Endothelial cell (in vitro differentiated cells): ENCODE measurements around the gene SIL1. TPM values are rescaled to one million over a fixed set of nuclear protein-coding genes. Genes with fewer than 3 reads are reported as not detected.

Experiments used
- DNase-seq: peaks from one replicate; pipeline ENCODE4 v3.0.0; 2021; ENCODE audit warnings: low spot score
- H3K27ac Mint-ChIP-seq: one replicate; pipeline ENCODE4 v1.8.0; 2021; ENCODE audit warnings: mixed read lengths, inconsistent platforms; ENCODE audit not compliant: unreplicated experiment
- H3K27me3 Mint-ChIP-seq: one replicate; pipeline ENCODE4 v1.8.0; 2021; ENCODE audit warnings: mild to moderate bottlenecking, moderate library complexity, mixed read lengths, inconsistent platforms; ENCODE audit not compliant: unreplicated experiment
- H3K36me3 Mint-ChIP-seq: one replicate; pipeline ENCODE4 v1.8.0; 2021; ENCODE audit warnings: mild to moderate bottlenecking, low read depth, mixed read lengths, inconsistent platforms; ENCODE audit not compliant: unreplicated experiment
- H3K4me1 Mint-ChIP-seq: one replicate; pipeline ENCODE4 v1.8.0; 2021; ENCODE audit warnings: mild to moderate bottlenecking, mixed read lengths, inconsistent platforms; ENCODE audit not compliant: unreplicated experiment
- H3K4me3 Mint-ChIP-seq: one replicate; pipeline ENCODE4 v1.8.0; 2021; ENCODE audit warnings: mild to moderate bottlenecking, mixed read lengths, inconsistent platforms; ENCODE audit not compliant: unreplicated experiment
- H3K9me3 Mint-ChIP-seq: one replicate; pipeline ENCODE4 v1.8.0; 2021; ENCODE audit warnings: mixed read lengths, inconsistent platforms; ENCODE audit not compliant: unreplicated experiment
- total RNA-seq: library from RNA; stranded (reverse); fragmentation: NEBNext Ultra II Directional; extraction: Animal tissue kit (Norgen Biotek cat#: 25700); gene quantifications from one replicate; pipeline ENCODE4 v1.2.1, GENCODE V29; 2021; ENCODE audit not compliant: unreplicated experiment
- TF ChIP-seq, protein P1 (sequence below): fragments of 200-600 bp; sonication (generic); IDR thresholded peaks from one replicate; pipeline ENCODE4 v1.5.0; 2021; ENCODE audit warnings: antibody characterized with exemption; ENCODE audit not compliant: unreplicated experiment

SIL1 gene
- total RNA-seq, 1 donor from 2014 or later: 35.6 TPM

DNA sequence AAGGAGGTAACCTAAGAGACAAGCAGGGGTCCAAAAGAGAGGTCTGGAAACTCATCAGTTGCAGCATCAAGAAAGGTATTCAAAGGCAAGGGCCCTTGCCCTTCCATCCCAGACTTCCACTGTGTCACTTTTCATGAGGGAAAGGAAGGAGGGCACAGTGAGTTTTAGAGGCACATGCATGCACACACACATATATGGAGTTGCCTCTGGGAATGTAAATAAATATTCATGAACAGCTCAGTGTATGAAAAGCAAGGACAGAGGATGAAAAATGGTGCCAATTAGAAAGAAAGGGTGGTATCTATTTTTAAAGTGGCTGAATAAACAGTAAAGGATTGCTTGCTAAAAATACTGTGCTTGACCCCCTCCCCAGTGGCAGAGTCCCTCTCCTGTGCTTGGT lies 217.7 kb downstream of the SIL1 start:
- H3K27ac Mint-ChIP-seq: no peak overlapping the region
- peaks cover 5% of the 10 kb centered on the region for H3K36me3 Mint-ChIP-seq
- H3K9me3 Mint-ChIP-seq: no peaks in the 10 kb centered on the region
- no peak for DNase-seq
- peaks cover 8% of the 10 kb centered on the region for H3K27me3 Mint-ChIP-seq
- TF ChIP-seq, protein P1, sequence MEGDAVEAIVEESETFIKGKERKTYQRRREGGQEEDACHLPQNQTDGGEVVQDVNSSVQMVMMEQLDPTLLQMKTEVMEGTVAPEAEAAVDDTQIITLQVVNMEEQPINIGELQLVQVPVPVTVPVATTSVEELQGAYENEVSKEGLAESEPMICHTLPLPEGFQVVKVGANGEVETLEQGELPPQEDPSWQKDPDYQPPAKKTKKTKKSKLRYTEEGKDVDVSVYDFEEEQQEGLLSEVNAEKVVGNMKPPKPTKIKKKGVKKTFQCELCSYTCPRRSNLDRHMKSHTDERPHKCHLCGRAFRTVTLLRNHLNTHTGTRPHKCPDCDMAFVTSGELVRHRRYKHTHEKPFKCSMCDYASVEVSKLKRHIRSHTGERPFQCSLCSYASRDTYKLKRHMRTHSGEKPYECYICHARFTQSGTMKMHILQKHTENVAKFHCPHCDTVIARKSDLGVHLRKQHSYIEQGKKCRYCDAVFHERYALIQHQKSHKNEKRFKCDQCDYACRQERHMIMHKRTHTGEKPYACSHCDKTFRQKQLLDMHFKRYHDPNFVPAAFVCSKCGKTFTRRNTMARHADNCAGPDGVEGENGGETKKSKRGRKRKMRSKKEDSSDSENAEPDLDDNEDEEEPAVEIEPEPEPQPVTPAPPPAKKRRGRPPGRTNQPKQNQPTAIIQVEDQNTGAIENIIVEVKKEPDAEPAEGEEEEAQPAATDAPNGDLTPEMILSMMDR: no peak
- H3K4me1 Mint-ChIP-seq: peaks cover 27% of the 10 kb centered on the region
- H3K4me3 Mint-ChIP-seq: no peak overlapping the region

DNA sequence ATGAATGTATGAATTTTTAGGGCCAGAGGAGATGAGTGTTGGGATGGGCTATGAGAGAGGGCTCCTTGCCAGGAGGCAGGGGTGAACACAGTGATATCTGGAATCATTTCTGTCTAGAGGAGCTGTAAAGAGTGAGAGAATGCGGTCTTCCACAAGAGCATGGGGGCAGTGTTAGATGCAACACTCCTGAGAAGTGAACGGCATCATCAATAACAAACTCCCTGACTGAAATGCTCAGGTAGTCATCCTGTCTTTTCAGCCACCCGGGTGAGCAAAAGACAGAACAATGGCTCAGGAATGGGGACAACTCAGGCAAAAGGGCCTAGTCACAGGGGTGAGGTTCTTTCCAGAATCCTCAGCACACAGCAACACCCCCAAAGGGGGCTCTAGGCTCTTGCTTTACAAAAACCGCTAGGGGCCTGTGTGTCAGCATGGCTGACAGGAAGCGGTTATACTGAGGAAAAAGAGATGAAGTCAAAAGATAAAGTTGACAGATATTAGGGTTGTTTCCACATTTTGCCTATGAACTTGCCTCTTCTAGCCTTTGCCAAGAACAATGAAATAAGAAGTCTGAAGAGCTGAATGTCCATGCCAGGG lies 218.4 kb downstream of the SIL1 start:
- TF ChIP-seq, protein P1: no peak
- Mint-ChIP-seq H3K9me3 (no peaks in the 10 kb centered on the region), H3K4me1 (peaks cover 20% of the 10 kb centered on the region), H3K27me3 (peaks cover 8% of the 10 kb centered on the region), H3K4me3 (no peak overlapping the region), H3K27ac (no peak overlapping the region), H3K36me3 (peaks cover 5% of the 10 kb centered on the region)
- no peak for DNase-seq

DNA sequence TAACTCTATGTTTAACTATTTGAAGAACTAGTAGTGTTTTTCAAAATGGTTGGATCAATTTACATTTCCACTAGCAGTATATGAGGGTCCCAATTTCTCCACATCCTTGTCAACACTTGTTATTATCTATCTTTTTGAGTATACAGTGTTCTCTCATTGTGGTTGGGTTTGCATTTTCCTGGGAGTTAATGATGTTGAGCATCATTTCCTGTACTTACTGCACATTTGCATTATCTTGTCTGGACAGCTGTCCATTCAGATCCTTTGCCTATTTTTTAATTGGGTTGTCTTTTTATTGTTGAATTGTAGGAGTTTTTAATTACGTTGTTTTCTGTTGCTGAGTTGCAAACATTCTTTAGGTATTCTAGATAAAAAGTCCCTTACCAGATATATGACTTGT lies 219.6 kb downstream of the SIL1 start:
- peaks cover 8% of the 10 kb centered on the region for H3K27me3 Mint-ChIP-seq
- H3K36me3 Mint-ChIP-seq: peaks cover 5% of the 10 kb centered on the region
- no peaks in the 10 kb centered on the region for H3K9me3 Mint-ChIP-seq
- DNase-seq: no peak
- H3K27ac Mint-ChIP-seq: no peak overlapping the region
- TF ChIP-seq, protein P1: no peak
- peaks cover 17% of the 10 kb centered on the region for H3K4me1 Mint-ChIP-seq
- no peak overlapping the region for H3K4me3 Mint-ChIP-seq

DNA sequence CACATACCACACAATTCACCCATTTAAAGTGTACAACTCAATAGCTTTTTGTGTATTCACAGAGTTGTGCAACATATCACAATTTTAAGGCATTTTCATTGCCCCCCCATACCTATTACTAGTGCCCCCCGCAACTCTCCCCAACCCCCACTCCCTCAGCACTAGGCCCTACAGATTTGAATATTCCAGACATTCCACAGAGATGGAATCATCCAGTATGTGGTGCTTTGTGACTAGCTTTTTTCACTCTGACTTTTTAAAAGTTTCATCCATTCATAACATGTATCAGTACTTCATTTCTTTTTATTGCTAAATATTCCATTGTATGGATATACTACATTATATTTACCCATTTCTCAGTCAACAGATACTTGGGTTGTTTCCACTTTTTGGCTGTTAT lies 220.1 kb downstream of the SIL1 start:
- H3K9me3 Mint-ChIP-seq: no peaks in the 10 kb centered on the region
- H3K36me3 Mint-ChIP-seq: peaks cover 5% of the 10 kb centered on the region
- H3K4me3 Mint-ChIP-seq: no peak overlapping the region
- no peak overlapping the region for H3K27ac Mint-ChIP-seq
- H3K4me1 Mint-ChIP-seq: peaks cover 17% of the 10 kb centered on the region
- DNase-seq: no peak
- TF ChIP-seq, protein P1: no peak
- peaks cover 5% of the 10 kb centered on the region for H3K27me3 Mint-ChIP-seq

DNA sequence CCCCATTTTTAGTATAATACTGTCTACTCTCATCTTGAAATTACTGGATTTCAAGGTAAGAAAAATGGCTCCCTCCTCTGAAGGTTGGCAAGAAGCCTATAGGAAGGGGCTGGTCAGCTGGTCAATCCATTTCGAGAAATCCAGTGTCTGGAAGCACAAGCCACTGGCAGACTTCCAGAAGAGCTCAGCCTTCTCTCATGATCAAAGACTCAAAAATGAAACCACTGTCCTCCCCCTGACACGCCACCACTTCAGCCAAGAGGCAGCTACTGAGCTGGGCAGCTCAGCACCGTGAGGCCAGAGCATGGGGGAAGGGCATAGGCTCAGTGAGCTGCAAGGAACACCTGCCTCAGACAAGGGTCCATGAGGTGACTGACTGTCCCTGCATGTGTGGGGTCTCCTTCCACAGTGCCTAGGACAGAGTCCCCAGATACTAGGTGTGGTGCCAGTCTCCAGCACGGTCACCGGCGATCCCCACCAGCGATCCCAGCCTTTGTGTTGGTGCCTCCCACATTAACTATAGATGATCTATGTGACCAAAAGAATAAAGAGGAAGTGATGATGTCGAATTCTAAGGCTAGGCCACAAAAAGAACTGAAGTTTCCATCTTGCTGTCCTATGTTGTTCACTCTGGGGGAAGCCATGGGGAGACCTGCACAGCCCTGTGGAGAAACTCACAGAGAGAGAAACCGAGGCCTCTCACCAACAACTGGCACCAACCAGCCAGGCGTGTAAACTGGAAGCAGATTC lies 222.9 kb downstream of the SIL1 start:
- Mint-ChIP-seq H3K4me1 (peaks cover 17% of the 10 kb centered on the region), H3K27ac (no peak overlapping the region), H3K36me3 (peaks cover 5% of the 10 kb centered on the region), H3K9me3 (no peaks in the 10 kb centered on the region), H3K4me3 (no peak overlapping the region), H3K27me3 (peaks cover 1% of the 10 kb centered on the region)
- no peak for DNase-seq
- TF ChIP-seq, protein P1: no peak
